Measurements from ENCODE around the gene MCM5.

The MCM5 gene

DNA sequence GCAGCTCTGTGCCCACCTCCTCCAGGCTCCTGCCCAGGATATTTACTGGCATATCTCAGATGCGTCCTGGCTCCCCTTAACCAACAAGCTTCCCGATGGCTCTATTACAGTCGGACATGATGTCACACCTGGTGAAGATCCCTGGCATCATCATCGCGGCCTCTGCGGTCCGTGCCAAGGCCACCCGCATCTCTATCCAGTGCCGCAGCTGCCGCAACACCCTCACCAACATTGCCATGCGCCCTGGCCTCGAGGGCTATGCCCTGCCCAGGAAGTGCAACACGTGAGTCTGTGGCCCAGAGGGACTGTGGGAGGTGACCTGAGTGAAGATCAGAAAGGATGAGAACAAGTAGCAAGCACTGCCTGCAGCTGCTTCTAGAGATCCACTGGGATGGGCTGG is 6.5 kb downstream of the MCM5 start:
- H3K27ac ChIP-seq, result no peak overlapping the region
- TF ChIP-seq ZFX (IDR thresholded peaks at IDR 0.05), result no peak
- TF ChIP-seq, protein P1, sequence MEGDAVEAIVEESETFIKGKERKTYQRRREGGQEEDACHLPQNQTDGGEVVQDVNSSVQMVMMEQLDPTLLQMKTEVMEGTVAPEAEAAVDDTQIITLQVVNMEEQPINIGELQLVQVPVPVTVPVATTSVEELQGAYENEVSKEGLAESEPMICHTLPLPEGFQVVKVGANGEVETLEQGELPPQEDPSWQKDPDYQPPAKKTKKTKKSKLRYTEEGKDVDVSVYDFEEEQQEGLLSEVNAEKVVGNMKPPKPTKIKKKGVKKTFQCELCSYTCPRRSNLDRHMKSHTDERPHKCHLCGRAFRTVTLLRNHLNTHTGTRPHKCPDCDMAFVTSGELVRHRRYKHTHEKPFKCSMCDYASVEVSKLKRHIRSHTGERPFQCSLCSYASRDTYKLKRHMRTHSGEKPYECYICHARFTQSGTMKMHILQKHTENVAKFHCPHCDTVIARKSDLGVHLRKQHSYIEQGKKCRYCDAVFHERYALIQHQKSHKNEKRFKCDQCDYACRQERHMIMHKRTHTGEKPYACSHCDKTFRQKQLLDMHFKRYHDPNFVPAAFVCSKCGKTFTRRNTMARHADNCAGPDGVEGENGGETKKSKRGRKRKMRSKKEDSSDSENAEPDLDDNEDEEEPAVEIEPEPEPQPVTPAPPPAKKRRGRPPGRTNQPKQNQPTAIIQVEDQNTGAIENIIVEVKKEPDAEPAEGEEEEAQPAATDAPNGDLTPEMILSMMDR (conservative IDR thresholded peaks at IDR 0.05), result no peak

DNA sequence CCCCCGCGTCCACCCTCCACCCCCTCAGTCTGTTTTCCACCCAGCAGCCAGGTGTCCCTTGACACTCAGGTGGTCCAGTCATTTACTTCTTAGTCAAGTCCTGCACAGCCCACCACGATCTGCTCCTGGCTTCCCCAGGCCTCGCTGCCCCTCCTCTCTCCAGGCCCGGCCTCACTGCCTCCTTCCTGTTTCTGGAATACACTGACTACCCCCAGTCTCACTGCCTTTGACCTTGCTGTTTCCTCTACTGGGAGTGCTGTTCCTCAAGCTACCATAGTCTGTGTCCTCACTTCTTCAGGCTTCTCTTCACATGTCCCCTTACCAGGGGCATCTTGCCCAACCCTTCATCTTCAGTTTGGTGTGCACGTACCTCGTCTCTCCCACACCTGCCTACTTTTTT is 7.4 kb downstream of the MCM5 start:
- TF ChIP-seq, protein P1 (conservative IDR thresholded peaks at IDR 0.05), result no peak
- TF ChIP-seq ZFX (IDR thresholded peaks at IDR 0.05), result no peak
- H3K27ac ChIP-seq, result no peak overlapping the region

DNA sequence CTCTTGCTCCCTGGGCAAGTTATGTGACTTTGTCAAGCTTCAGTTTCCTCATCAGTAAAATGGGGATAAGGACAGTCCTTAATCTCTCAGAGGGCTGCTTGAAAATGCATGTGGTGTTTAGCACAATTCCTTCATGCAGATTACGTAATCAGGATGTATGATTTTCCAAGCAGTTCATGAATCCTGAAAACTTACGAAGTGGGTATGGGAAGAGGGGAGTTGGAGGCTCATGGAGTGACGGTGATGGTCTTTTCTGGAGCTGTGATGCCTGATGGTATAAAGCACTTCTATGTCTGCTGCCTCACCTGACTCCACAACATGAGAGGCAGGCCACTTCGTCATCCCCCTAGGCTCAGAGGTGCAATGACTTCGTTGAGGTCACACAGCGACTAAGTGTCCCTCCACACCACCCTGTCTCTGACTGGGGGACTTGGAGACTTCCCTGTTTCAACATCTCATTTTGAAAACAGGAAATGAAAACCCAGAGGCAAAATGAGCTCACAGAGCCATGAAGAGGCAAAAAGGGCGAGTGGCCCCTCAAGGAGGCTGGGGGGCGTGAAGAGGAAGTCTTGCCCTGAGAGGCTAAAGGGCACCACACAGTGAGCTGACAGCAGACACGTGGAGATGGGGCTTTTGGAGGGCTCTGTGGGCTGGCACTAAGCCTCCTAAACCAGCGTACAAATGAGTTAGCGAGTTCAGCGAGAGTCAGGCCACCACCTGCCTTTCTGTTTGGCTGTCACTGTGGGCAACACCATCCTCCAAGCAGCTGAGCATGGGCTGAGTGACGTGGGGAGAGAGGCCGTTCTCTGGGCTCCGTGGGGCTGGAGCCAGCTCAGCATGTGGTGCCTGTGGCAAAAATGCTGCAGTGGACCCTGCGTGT is 10.1 kb downstream of the MCM5 start:
- no peak overlapping the region for H3K27ac ChIP-seq
- TF ChIP-seq ZFX (IDR thresholded peaks at IDR 0.05), result no peak
- TF ChIP-seq, protein P1 (conservative IDR thresholded peaks at IDR 0.05), result no peak

DNA sequence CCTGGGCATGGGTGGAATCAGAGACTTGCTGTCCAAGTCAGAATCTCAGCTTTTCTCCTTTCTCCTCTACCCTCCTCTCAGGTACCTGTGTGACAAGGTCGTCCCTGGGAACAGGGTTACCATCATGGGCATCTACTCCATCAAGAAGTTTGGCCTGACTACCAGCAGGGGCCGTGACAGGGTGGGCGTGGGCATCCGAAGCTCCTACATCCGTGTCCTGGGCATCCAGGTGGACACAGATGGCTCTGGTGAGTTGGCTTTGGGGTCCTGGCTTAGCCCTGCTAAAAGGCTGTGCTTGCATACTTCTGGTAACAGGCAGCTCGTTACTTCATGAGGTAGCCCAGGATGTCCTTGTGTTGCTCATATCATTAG is 10.7 kb downstream of the MCM5 start:
- H3K27ac ChIP-seq, result no peak overlapping the region
- TF ChIP-seq, protein P1 (conservative IDR thresholded peaks at IDR 0.05), result no peak
- TF ChIP-seq ZFX (IDR thresholded peaks at IDR 0.05), result no peak

DNA sequence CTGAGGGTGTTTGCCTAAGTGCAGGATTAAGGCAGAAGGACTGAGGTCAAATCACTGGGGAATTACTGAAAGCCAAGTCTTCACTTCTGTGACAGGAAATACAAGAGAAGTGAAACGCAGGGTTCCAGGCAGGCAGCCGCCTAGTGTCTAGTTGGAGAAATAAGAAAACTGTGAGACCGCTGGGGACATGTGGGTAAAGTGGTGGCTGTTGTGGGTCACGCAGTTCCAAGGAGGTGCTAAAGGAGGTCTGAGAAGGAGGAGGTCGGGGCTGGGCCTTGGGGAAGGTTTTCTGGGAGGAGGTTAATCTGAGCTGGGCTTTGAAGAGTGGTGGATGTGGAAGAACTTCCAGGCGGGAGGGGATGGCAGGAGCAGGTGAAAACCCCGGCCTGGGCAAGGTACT is 11.2 kb downstream of the MCM5 start:
- H3K27ac ChIP-seq, result no peak overlapping the region
- TF ChIP-seq, protein P1 (conservative IDR thresholded peaks at IDR 0.05), result no peak
- no peak for TF ChIP-seq ZFX (IDR thresholded peaks at IDR 0.05)

DNA sequence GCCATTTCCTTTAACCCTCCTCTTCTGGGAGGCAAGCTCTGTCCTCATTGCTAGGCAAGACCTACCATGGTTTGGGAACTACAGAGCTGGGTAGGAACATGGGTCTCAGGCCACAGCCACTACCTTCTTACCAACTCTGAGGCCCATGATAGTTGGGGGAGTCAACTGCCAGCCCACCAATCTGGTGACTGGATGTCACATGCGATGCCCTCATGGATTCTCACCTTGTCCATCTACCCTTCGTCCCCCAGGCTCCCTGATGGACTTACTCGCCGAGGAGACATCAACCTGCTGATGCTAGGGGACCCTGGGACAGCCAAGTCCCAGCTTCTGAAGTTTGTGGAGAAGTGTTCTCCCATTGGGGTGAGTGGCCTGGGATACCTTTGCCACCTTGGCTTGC is 13.7 kb downstream of the MCM5 start:
- no peak overlapping the region for H3K27ac ChIP-seq
- TF ChIP-seq, protein P1 (conservative IDR thresholded peaks at IDR 0.05), result no peak
- TF ChIP-seq ZFX (IDR thresholded peaks at IDR 0.05), result no peak

DNA sequence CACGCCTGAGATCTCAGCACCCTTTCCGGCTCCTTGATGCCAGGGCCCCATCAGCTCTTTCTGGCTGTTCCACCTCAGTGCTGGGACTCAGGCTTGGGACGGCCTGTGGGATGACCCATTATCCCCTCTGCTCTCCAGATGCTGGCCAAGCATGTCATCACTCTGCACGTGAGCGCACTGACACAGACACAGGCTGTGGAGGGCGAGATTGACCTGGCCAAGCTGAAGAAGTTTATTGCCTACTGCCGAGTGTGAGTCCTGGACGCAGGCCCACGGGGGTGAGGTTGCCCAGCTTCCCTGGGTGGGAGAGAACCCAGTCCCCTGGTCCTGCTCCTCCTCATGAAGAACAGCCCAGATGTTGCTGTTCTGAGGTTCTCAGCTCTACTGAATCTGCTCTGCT is 17.7 kb downstream of the MCM5 start:
- TF ChIP-seq, protein P1 (conservative IDR thresholded peaks at IDR 0.05), result no peak
- no peak for TF ChIP-seq ZFX (IDR thresholded peaks at IDR 0.05)
- H3K27ac ChIP-seq, result no peak overlapping the region

All from C4-2B (cell line).